Stimulated activated CD8-positive, alpha-beta memory T cell treated with anti-CD3 and anti-CD28 coated beads, Interleukin-15, amount 100 ng/mL, for 24 hours (primary cell): ENCODE results near the gene CCNE1.
"Not testable (repeated sequence)": the region's sequence is repeated elsewhere in the genome, so short reads cannot be mapped to it uniquely, and the experiment has no call there.

Experiments
- DNase-seq: peaks from one replicate; pipeline ENCODE4 v3.0.0-alpha.2; 2020; ENCODE audit warnings: low read depth

CCNE1 gene

DNA sequence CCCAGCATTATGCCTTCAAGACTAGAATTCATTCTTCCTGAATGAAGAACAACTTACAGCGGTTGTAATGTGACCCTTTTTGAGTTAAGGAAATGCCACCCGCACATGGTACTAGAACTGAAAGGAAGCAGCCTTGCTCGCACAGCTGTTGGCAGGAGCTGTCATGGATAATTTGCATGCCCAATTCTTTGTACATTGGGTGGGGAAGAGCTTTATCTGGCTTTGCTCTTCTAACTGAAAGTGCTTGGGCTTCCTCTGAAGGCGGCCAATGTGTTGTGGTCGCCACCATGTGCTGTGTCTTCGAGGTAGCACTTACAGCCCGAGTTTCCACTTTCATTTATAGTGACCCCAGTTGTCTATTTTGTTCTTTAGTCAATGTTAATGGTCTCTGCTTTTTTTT is 3.4 kb downstream of the CCNE1 start:
- no peak for DNase-seq

DNA sequence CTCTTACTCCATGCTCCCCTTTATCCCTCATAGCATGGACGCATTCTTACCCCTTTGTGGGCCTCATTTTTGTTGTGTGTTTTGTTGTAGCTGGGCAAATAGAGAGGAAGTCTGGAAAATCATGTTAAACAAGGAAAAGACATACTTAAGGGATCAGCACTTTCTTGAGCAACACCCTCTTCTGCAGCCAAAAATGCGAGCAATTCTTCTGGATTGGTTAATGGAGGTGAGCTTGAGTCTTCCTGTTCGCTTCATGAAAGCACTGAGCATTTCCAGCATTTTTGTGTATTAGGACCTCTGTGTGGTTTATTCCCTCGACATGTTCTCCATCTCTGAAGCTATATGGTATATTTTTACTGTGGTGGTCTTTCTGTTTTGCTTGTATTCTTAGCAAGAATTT is 5.5 kb downstream of the CCNE1 start:
- DNase-seq, result no peak

DNA sequence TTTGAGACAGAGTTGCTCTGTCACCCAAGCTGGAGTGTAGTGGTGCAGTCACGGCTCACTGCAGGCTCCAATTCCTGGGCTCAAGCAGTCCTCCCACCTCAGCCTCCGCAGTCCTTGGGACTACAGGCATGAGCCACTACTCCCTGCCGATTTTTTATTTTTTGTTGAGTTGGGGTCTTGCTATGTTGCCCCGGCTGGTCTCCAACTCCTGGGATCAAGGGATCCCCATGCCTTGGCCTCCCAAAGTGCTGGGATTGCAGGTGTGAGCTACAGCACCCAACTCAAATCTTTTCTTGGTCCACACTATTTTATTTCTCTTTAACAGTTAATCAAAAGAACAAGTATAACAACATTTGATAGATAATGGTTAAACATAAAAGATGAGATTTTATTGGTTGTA is 7.5 kb downstream of the CCNE1 start:
- no peak for DNase-seq

DNA sequence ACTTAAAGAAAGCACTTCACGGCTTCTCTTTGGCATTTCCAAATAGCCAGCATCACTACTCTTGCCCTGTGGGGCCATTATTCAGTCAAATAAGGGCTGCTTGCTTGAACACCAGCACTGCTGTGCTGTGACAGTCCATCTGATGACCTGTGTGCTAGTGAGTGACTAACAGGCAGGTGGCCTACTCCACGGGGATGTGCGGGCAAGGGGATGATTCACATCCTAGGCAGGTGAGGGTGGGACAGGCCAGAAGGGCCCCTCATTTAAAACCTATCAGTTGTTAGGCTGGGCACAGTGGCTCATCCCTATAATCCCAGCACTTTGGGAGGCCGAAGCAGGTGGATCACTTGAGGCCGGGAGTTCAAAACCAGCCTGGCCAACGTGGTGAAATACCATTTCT is 8.2 kb downstream of the CCNE1 start:
- no peak for DNase-seq

DNA sequence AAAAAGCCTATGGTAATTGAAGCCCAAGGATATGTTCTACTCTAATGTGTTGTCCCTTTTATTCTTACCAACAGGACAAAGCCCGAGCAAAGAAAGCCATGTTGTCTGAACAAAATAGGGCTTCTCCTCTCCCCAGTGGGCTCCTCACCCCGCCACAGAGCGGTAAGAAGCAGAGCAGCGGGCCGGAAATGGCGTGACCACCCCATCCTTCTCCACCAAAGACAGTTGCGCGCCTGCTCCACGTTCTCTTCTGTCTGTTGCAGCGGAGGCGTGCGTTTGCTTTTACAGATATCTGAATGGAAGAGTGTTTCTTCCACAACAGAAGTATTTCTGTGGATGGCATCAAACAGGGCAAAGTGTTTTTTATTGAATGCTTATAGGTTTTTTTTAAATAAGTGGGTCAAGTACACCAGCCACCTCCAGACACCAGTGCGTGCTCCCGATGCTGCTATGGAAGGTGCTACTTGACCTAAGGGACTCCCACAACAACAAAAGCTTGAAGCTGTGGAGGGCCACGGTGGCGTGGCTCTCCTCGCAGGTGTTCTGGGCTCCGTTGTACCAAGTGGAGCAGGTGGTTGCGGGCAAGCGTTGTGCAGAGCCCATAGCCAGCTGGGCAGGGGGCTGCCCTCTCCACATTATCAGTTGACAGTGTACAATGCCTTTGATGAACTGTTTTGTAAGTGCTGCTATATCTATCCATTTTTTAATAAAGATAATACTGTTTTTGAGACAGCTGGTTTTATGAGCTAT is 12.0 kb downstream of the CCNE1 start:
- no peak for DNase-seq

DNA sequence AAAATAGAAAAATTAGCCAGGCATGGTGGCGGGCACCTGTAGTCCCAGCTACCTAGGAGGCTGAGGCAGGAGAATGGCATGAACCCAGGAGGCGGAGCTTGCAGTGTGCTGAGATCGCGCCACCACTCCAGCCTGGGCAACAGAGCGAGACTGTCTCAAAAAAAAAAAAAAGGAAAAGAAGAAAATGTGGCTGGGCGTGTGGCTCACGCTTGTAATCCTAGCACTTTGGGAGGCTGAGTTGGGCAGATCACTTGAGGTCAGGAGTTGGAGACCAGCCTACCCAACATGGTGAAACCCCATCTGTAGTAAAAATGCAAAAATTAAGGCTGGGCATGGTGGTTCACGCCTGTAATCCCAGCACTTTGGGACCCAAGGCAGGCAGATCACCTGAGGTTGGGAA is 13.5 kb downstream of the CCNE1 start:
- not testable (repeated sequence) for DNase-seq

DNA sequence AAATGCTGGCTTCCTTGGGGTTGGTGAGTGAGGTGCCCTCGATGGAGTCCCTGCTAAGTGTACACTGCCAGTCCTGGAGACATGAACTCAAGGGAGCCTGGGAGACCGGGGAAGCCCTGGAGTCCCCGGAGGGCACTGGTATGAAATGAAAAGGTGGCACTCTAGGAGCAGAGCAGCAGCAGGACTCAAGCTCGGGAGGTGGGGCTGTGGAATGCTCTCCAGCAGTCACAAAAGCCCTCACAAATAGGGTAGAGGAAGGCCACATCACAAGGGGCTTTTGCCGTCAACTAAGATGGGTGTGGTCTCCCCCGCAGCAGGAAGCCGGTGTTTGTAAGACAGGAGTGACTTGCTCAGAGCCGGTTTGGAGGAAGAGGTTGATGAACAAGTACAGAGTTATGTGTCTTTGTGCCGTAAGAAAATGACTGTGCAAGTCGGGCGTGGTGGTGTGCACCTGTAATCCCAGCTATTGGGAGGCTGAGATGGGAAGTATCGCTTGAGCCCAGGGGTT is 19.3 kb downstream of the CCNE1 start:
- DNase-seq, result no peak

DNA sequence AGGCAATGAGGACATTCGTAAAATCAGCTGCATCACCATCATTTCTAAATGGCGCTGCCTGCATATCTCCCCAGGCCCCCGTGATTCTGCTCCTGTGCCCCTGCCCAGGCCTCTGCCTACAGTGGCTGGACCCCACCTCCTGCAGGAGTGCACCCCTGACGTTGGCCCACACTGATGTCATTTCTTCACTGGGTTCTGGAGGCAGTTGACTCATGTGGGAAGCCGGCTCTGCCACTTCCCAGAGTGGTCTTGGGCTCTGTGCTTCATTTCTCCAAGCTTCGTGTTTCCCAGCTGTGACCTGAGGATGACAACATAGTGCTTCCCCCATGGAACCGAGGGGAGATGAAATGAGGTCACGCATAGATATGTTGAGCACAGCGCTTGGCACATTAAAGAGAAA is 19.9 kb downstream of the CCNE1 start:
- DNase-seq, result no peak

DNA sequence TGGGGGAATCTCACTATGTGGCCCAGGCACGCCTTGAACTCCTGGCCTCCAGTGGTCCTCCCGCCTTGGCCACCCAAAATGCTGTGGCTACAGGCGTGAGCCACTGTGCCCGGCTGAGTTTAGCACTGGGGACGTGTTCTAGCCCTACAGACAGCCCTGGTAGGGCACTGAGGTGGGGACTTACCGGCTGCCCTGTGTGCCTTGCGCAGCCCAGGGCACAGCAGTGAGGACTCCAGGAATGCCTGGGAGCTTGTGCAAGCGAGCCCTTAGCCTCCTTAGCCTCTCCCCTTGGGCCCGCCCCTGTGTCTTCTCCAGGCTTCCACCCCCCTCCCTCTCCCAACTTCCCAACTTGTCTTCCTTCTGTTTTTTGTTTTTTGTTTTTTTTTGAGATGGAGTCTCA is 21.0 kb downstream of the CCNE1 start:
- no peak for DNase-seq

DNA sequence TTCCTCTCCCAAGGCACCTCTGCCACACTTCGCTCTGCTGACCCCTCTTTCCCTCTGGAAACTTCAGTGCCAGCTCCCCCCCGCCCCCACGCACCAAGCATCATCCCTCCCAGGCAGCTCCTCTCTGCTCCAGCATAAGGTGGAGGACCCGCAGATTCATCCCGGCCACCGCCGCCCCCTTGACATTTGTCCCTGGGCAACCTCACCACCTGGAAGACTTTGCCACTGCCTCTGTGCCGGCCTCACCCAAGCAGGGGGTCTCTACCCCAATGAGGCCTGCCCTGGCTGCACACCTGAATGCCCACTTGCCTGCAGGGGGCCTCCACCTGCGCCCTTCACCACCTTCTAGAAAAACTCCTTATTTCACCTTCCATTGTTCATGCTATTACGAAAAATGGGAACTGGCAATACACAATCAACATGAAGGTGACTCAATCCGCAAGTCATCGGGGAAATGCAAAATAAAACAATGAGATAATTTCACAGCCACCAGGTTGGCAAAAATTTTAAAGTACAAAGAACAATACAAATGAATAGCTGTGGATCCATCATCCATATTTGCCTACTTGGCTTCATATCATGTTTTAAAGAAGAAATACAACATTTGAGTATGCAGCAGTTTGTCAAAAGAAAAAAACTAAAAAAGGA is 21.9 kb downstream of the CCNE1 start:
- DNase-seq, result no peak

DNA sequence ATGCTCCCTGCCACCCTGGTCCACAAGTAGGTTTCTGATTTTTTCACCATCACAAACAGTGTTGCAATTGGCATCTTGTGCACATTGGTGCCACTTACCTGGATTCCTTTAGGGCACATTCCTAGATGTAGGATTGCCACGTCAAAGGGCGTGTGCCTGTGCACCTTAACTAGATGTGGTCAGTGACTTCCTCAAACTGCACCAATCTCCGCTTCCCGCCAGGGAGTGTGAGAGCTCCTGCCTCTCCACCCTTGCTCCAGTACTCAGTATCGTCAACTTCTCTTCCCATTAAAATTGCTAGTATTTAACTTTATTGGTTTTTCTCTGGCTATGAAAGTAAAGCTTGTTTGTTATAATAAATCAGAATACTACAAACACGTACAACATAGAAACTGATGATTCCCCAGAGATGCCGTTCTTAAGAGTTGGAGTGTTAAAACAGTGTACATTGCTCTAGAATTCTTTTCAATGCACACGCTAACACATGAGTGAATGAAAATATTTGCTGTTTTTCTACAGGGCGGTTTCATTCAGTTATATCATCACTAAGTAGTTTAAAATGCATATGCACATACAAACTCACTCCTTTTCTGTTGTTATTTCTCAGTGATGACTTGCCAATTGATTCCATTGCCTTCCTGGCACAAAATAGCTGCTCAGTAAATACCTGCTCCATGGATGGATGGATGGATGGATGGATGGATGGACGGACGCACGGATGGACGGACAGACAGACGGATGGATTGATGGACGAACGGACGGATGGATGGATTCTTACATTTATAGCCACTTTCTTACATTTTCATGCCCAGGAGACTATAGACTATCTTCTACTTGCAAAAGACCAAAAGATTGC is 23.4 kb downstream of the CCNE1 start:
- no peak for DNase-seq

DNA sequence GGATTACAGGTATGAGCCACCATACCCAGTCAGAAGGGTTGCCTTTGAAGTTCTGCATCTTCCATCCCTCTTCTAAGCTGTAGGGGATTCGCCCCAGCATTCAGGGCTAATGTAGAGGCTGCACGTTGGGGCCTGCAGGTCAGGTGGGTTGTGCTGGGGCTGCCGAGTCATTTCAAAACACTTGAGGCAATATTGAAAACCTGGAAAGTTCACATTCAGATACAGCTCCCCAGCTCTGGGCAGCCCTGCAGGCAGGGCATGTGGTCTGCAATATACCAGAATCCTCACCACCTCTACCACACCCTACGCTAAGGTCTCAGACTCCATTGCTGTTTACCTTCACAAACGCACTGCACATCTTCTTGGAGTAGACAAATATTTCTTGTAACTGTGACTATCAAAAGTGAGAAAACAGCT is 24.6 kb downstream of the CCNE1 start:
- no peak for DNase-seq

DNA sequence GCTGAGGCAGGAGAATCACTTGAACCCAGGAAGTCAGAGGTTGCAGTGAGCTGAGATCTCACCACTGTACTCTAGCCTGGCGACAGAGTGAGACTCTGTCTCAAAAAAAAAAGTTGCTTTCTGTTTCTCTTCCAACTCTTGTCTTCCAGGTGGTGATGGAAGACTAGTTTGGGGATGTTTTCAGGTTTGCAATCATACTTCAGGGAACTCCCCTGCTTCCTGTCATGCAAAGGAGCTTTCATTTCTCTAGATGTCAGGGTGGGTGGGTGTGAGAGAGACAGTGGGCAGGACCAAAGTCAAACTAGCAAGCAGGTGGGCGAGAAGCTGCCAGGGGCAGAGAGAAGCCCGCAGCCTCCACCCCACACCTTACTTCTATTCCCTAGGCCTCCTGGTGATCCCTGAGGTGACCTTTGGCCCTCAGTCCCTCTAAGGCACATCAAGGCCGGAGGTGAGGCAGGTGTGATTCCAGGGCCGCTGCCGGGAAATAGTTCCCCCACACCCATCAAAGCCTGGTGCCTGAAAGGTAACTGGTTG is 25.7 kb downstream of the CCNE1 start:
- no peak for DNase-seq

DNA sequence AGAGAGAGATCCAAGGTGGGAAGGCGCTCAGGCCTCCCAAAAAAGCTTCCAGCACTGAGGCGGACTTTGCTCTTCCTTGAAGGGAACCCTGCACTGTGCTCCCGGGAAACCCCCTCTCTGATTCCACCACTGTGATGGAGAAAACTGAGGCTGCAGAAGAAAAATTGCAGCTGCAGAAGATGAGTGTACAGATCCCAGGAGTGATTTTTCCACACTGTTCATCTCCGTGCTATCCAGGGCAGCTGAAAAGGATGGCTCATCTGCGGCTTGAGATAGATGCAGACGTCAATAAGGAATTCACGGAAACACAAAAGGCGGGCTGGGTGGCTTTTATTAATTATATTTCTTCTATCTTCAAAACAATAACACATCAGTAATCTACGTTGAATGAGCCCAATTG is 26.2 kb downstream of the CCNE1 start:
- DNase-seq, result no peak

DNA sequence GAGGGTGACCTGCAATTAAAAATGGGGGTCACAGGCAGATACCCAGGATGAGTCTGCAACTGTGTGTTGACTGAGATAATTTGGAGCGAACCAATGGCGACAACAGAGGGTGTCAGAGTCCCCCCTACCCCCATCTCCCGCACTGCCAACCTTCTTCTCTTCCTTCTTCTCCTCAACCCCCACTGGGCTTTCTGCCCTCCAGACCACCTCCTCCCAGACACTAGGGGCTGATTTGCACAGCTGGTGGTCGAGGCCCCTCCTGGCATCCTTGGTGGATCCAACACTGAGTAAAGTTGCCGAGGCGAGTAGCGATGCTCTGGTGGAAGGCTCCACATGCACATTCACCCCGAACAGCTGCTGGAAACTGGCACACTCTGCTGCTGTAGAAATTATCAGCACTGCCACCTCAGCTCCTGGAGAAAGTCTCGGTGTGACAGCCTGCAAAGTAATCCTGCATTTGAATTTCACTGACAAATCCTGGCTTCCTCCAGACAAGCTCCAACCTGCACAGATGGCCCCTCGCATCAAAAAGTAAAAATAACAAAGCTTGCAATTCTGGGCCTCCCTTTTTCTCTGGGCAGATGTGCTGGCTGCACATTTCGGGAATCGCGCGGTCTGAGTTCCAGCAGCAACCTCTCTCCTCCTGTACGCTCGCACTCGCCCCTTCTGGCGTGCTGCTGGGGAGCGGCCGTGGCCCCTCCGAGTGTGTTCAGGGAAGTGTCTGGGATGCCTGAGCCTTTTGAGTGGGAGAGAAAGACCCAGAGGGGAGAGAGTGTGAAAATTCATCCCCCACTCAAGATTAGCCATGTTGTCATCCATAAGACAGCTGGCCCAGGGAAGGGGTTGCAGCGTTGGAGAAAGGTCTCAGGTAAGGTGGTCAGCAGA is 28.5 kb downstream of the CCNE1 start:
- no peak for DNase-seq

DNA sequence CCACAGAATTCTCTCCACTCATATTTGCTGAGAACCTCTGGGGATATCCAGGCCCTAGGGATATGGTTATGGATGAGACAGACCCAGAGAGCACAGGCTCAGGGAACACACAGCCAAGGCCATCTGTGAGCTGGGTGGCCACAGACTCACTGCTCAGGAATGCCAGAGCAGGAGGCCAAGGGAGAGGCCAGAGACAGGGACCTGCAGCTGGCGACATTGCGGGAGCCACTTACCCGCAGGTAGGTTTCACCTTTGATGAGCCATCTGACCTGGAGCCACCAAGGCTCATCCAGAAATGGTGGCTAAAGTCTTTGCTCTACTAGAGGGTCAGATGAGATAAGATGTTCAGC is 29.4 kb downstream of the CCNE1 start:
- no peak for DNase-seq

DNA sequence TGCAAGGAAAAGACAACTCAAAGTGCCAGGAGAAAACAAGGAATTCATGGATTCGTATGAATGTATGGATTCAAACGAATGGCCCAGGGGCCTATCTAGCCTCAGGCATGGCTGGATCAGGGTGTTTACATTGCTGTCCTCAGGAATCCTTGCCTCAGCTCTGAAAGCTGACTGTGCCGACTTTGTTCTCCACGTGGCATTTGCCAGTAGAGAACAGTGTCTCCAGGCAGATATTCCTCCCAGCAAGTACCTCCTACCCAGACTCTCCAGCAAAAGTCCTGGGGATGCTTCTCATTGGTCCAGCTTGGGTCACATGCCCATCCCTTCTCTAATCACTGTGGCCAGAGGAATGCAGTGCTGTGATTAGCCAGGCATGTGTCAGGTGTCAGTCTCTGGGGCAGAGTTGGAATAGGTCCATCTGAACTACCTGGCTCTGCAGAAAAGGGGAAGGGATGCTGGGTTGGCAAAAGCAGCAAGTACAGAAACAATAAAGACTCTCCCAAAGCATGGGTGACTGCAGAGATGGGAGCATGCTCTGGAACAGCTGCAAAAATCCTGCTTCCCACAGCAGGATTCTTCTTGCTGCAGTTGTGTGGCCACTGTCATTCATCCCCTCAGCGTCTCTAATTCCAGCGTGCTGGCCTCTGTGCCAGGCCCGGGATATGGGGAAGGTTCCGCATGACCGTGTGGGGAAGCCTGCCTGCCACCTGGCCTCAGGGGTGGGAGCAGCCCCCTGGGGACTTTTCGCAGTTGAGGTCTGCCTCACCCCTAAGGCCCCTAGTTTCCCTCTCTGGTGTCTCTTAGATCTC is 30.0 kb downstream of the CCNE1 start:
- DNase-seq, result no peak

DNA sequence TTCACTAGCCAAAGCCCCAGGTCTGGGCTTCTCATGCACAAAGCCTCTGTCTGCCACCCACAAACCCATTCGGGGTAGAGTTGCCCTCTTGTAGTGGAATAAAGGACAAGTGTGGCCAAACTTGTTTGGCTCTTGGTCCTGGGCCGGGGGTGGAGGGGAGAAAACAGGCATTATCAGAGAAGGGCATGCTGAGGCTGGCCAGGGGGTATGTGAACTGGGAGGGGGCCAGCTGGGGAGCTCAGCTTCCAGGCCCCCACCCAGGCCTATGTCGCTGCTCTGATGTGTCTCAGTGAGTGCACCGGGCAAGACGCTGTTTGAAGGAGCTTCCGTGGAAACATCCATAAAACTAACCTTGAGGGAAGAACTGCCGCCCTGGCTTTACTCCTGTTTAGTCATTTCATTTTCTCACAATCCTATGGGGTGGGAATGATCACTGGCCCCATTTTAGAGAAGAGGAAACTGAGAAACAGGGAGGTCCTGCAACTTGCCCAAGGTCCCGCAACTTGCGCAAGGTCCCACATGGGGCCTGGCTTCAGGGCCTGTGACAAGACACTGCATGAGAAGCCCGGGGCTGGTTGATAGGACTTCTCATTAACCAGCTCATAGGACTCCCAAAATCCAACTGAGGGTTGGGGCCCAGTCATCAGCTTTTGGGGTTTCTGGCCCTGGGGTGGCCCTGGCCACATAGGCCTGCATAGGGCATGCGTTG is 30.8 kb downstream of the CCNE1 start:
- no peak for DNase-seq

DNA sequence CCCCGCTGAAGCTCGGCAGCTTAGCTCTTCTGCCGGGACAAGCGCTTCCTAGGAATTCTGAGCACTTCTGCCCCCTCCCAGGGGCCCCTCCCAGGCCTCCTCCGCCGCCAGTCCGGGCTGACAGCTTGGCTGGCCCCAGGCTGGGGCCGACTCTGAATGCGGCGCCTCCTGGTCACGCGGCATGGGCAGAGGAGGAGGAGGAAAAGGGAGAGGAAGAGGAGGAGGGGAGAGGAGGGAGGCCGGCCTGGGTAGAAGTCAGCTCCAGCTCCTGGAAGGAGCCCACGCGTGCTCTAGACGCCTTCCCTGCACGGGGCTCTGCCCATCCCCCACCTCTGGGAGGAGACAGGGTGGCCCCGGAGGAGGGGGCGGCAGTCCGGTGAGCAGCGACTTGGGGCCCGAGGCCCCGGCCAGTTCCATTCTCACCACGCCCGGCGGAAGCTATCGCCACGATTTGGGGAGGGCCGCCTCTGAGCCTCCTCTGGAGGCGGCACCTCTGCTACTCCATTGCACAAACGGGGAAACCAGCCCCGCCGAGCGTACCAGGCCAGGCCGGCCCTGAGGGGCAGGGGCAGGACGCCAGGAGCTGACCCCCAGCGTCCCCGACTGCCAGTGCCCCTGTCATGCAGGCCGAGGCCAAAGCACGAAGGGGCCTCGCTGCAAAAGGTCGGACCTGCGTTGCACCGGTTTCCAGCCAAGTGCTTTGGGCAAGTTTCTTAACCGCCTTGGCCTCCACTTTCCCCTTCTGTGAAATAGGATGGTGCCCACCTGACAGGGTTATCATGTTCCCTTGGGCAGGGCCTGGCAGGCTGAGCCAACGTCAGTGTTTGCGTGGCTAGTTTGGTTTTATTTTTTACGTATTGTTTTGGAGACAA is 31.6 kb downstream of the CCNE1 start:
- no peak for DNase-seq
